H9 (cell line): ENCODE measurements around the gene SYMPK. TPM values are rescaled to one million over a fixed set of nuclear protein-coding genes. Genes with fewer than 3 reads are reported as not detected.

ENCODE experiments used
- DNase-seq: peaks from one replicate; pipeline ENCODE4 v3.0.0-alpha.2; 2017
- H2AFZ ChIP-seq: one replicate; pipeline ENCODE4 v1.6.1; 2013; ENCODE audit warnings: mild to moderate bottlenecking, low read length, control low read depth, moderate library complexity
- H2AK5ac ChIP-seq: 2 replicates; pipeline ENCODE4 v1.6.1; 2013; ENCODE audit warnings: low read length, control low read depth, mixed read lengths; ENCODE audit not compliant: insufficient read length
- H2BK120ac ChIP-seq: one replicate; pipeline ENCODE4 v1.6.1; 2013; ENCODE audit warnings: low read depth, mild to moderate bottlenecking, low read length, control low read depth, inconsistent platforms; ENCODE audit not compliant: poor library complexity, severe bottlenecking
- H2BK12ac ChIP-seq: 2 replicates; pipeline ENCODE4 v1.6.1; 2013; ENCODE audit warnings: low read length, control low read depth, mixed read lengths, low read depth; ENCODE audit not compliant: insufficient read length
- H2BK15ac ChIP-seq: 2 replicates; pipeline ENCODE4 v1.6.1; 2013; ENCODE audit warnings: low read depth, low read length, control low read depth
- H2BK20ac ChIP-seq: one replicate; pipeline ENCODE4 v1.6.1; 2013; ENCODE audit warnings: low read depth, mild to moderate bottlenecking, low read length, control low read depth, inconsistent platforms; ENCODE audit not compliant: poor library complexity, severe bottlenecking
- H2BK5ac ChIP-seq: 2 replicates; pipeline ENCODE4 v1.6.1; 2013; ENCODE audit warnings: low read length, control low read depth, mixed read lengths; ENCODE audit not compliant: insufficient read length
- H3K14ac ChIP-seq: 2 replicates; pipeline ENCODE4 v1.6.1; 2013; ENCODE audit warnings: low read length, control low read depth; ENCODE audit not compliant: insufficient read depth
- H3K18ac ChIP-seq: 2 replicates; pipeline ENCODE4 v1.6.1; 2013; ENCODE audit warnings: low read depth, mild to moderate bottlenecking, mixed read lengths, low read length, control low read depth; ENCODE audit not compliant: insufficient read length
- H3K23ac ChIP-seq: 2 replicates; pipeline ENCODE4 v1.6.1; 2013; ENCODE audit warnings: low read length, control low read depth, mixed read lengths, low read depth; ENCODE audit not compliant: insufficient read length
- H3K23me2 ChIP-seq: 2 replicates; pipeline ENCODE4 v1.6.1; 2013; ENCODE audit warnings: low read depth, mild to moderate bottlenecking, mixed read lengths, low read length, control low read depth; ENCODE audit not compliant: insufficient read length, poor library complexity, severe bottlenecking
- H3K27ac ChIP-seq: 2 replicates; pipeline ENCODE4 v1.5.1; 2013; ENCODE audit warnings: low read length, control low read depth, mixed read lengths, low read depth; ENCODE audit not compliant: insufficient read length
- H3K27me3 ChIP-seq: 2 replicates; pipeline ENCODE4 v1.6.1; 2013; ENCODE audit warnings: low read length, control low read depth, inconsistent platforms; ENCODE audit not compliant: insufficient read depth
- H3K4ac ChIP-seq: 2 replicates; pipeline ENCODE4 v1.6.1; 2013; ENCODE audit warnings: low read depth, mild to moderate bottlenecking, control low read depth, inconsistent platforms, low read length, moderate library complexity
- H3K4me1 ChIP-seq: 2 replicates; pipeline ENCODE4 v1.6.1; 2013; ENCODE audit warnings: low read length, control low read depth, inconsistent platforms; ENCODE audit not compliant: insufficient read depth
- H3K4me2 ChIP-seq: 2 replicates; pipeline ENCODE4 v1.6.1; 2013; ENCODE audit warnings: low read length, control low read depth, mixed read lengths; ENCODE audit not compliant: insufficient read length, insufficient read depth
- H3K56ac ChIP-seq: 2 replicates; pipeline ENCODE4 v1.6.1; 2013; ENCODE audit warnings: low read depth, mild to moderate bottlenecking, mixed read lengths, low read length, control low read depth; ENCODE audit not compliant: insufficient read length
- H3K79me1 ChIP-seq: 2 replicates; pipeline ENCODE4 v1.6.1; 2013; ENCODE audit warnings: low read depth, mild to moderate bottlenecking, moderate library complexity, low read length, control low read depth, inconsistent platforms; ENCODE audit not compliant: insufficient read depth, poor library complexity, severe bottlenecking
- H3K79me2 ChIP-seq: 2 replicates; pipeline ENCODE4 v1.6.1; 2013; ENCODE audit warnings: low read length, control low read depth, inconsistent platforms; ENCODE audit not compliant: insufficient read depth
- H3K9ac ChIP-seq: 2 replicates; pipeline ENCODE4 v1.6.1; 2013; ENCODE audit warnings: low read length, control low read depth, mixed read lengths; ENCODE audit not compliant: insufficient read length; ENCODE audit errors: extremely low read depth
- H3K9me3 ChIP-seq: one replicate; pipeline ENCODE4 v1.6.1; 2013; ENCODE audit warnings: low read depth, low read length, inconsistent platforms; ENCODE audit not compliant: control insufficient read depth
- H3T11ph ChIP-seq: one replicate; pipeline ENCODE4 v1.6.1; 2013; ENCODE audit warnings: mild to moderate bottlenecking, low read length, control low read depth, inconsistent platforms
- H4K20me1 ChIP-seq: one replicate; pipeline ENCODE4 v1.6.1; 2013; ENCODE audit not compliant: control insufficient read depth, insufficient read length, insufficient read depth
- H4K5ac ChIP-seq: 2 replicates; pipeline ENCODE4 v1.6.1; 2013; ENCODE audit warnings: low read depth, mild to moderate bottlenecking, mixed read lengths, low read length, control low read depth; ENCODE audit not compliant: insufficient read length
- H4K8ac ChIP-seq: replicated peaks from 2 replicates; pipeline ENCODE4 v1.6.1; 2013; ENCODE audit warnings: low read length, control low read depth, mixed read lengths, low read depth; ENCODE audit not compliant: insufficient read length
- H4K91ac ChIP-seq: 2 replicates; pipeline ENCODE4 v1.6.1; 2013; ENCODE audit warnings: low read depth, mild to moderate bottlenecking, moderate library complexity, mixed read lengths, low read length, control low read depth; ENCODE audit not compliant: insufficient read length
- H3K27ac Mint-ChIP-seq, 3 experiments: 2 replicates in 2 of 3; 3 replicates in 1 of 3; pipeline ENCODE4 v1.8.0; 2020 to 2021; ENCODE audit warnings: mixed read lengths in 3 of 3, mild to moderate bottlenecking in 1 of 3, moderate library complexity in 1 of 3
- H3K27me3 Mint-ChIP-seq: 2 replicates; pipeline ENCODE4 v1.8.0; 2021; ENCODE audit warnings: low read depth, mild to moderate bottlenecking, moderate library complexity, mixed read lengths
- H3K36me3 Mint-ChIP-seq, 3 experiments: 2 replicates in 2 of 3; 3 replicates in 1 of 3; pipeline ENCODE4 v1.8.0; 2020 to 2021; ENCODE audit warnings: low read depth in 3 of 3, mixed read lengths in 3 of 3; ENCODE audit not compliant: insufficient read depth in 1 of 3
- H3K4me1 Mint-ChIP-seq, 2 experiments: 2 replicates each; pipeline ENCODE4 v1.8.0; 2020; ENCODE audit warnings: mixed read lengths in 2 of 2
- H3K4me3 Mint-ChIP-seq, 2 experiments: 2 replicates in 1 of 2; 3 replicates in 1 of 2; pipeline ENCODE4 v1.8.0; 2020 to 2021; ENCODE audit warnings: mild to moderate bottlenecking in 2 of 2, mixed read lengths in 2 of 2, moderate library complexity in 1 of 2
- H3K9me3 Mint-ChIP-seq, 2 experiments: 2 replicates in 1 of 2; 3 replicates in 1 of 2; pipeline ENCODE4 v1.8.0; 2020; ENCODE audit warnings: mild to moderate bottlenecking in 2 of 2, mixed read lengths in 2 of 2, moderate library complexity in 1 of 2
- WGBS: extraction: QIAGEN DNeasy Blood & Tissue Kit; methylation state at CpG from one replicate; pipeline ENCODE4 v1.1.7; 2013; ENCODE audit warnings: missing lambda C conversion rate, low lambda C conversion rate, mixed read lengths; ENCODE audit not compliant: insufficient read length; ENCODE audit errors: extremely low coverage; 5-methylcytosine and 5-hydroxymethylcytosine counted together
- total RNA-seq: library from RNA; stranded (reverse); gene quantifications from 2 replicates; pipeline ENCODE4 v1.2.1, GENCODE V29; 2021
- TF ChIP-seq, protein P1 (sequence below): fragments of 200-600 bp; sonication (generic); conservative IDR thresholded peaks from 3 replicates; pipeline ENCODE4 v1.8.0; 2021; ENCODE audit warnings: antibody characterized with exemption, mild to moderate bottlenecking

SYMPK gene
- total RNA-seq, 1 experiment from 2014 or later = 104 TPM

DNA sequence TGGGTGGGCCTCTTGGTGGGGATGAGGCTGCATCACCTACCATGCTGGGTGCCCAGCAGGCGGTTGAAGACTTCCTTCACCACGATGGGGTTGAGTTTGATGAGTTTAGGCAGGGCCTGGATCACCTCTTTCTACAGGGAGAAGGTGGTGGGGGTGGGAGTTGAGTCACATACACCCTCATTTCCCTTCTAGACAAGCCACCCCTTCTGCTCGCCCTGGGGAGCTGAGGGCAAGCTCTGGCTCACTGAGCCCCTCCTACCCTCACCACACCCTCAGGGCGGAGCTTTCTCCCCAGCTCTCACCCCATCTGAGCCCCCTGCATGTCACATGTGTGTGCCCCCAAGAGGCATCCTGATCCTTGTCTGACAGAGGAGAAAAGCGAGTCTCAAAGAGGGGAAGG, 40.2 kb downstream of the SYMPK start:
- DNase-seq = no peak
- Histone ChIP-seq H3K23ac (no peak overlapping the region), H3T11ph (no peak overlapping the region), H2BK15ac (no peak overlapping the region), H3K23me2 (no peaks in the 10 kb centered on the region), H3K4me1 (0 out of 2 replicates have a peak, but pooled peaks cover 1% of the 10 kb centered on the region), H4K5ac (no peak overlapping the region), H4K8ac (no peak overlapping the region), H3K14ac (no peak overlapping the region), H2AK5ac (no peak overlapping the region), H4K91ac (no peak overlapping the region), H3K4me2 (no peak overlapping the region), H2BK5ac (no peak overlapping the region), H3K27ac (no peak overlapping the region), H3K79me2 (no peaks in the 10 kb centered on the region), H2BK20ac (no peak overlapping the region), H3K4ac (no peak overlapping the region), H2BK12ac (no peak overlapping the region), H3K9me3 (no peaks in the 10 kb centered on the region), H4K20me1 (no peaks in the 10 kb centered on the region), H2AFZ (no peak overlapping the region), H2BK120ac (no peak overlapping the region), H3K18ac (no peak overlapping the region), H3K9ac (no peak overlapping the region), H3K27me3 (no peaks in the 10 kb centered on the region), H3K79me1 (no peaks in the 10 kb centered on the region), H3K56ac (no peak overlapping the region)
- WGBS = no CpG with 5 or more reads among the region's 5 CpGs
- TF ChIP-seq, protein P1, sequence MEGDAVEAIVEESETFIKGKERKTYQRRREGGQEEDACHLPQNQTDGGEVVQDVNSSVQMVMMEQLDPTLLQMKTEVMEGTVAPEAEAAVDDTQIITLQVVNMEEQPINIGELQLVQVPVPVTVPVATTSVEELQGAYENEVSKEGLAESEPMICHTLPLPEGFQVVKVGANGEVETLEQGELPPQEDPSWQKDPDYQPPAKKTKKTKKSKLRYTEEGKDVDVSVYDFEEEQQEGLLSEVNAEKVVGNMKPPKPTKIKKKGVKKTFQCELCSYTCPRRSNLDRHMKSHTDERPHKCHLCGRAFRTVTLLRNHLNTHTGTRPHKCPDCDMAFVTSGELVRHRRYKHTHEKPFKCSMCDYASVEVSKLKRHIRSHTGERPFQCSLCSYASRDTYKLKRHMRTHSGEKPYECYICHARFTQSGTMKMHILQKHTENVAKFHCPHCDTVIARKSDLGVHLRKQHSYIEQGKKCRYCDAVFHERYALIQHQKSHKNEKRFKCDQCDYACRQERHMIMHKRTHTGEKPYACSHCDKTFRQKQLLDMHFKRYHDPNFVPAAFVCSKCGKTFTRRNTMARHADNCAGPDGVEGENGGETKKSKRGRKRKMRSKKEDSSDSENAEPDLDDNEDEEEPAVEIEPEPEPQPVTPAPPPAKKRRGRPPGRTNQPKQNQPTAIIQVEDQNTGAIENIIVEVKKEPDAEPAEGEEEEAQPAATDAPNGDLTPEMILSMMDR = no peak
- Mint-ChIP-seq H3K36me3 (peaks cover 38 to 84% (median 80%) of the 10 kb centered on the region in 3 experiments), H3K9me3 (no peaks in the 10 kb centered on the region), H3K27me3 (no peaks in the 10 kb centered on the region), H3K4me1 (peaks cover 10 to 24% of the 10 kb centered on the region in 2 experiments), H3K27ac (no peak overlapping the region), H3K4me3 (no peak overlapping the region)
